MM.1S (cell line): ENCODE results near the gene EXTL1.

ENCODE experiments used
- EZH2 ChIP-seq: fragments of 300-600 bp; sonication (generic); optimal IDR thresholded peaks from 2 replicates; pipeline ENCODE3; 2017; ENCODE audit warnings: low read depth, mild to moderate bottlenecking, antibody characterized with exemption, low read length, mixed read lengths
- EZH2phosphoT487 ChIP-seq: fragments of 300-600 bp; sonication (generic); IDR thresholded peaks from 2 replicates; pipeline ENCODE4 v1.6.1; 2018; ENCODE audit warnings: antibody characterized with exemption, low read length

- TF ChIP-seq EZH2: no peak
- TF ChIP-seq EZH2phosphoT487: no peak
Observed at GRCh38 chr1:26041401-26041800, 19.8 kb downstream of the EXTL1 start.
